K562 (cell line): ENCODE data around the gene CTPS2. TPM values are rescaled to one million over a fixed set of nuclear protein-coding genes. Genes with fewer than 3 reads are reported as not detected.

Source experiments
- BRCA1 ChIP-seq, 2 experiments: fragments of 450-650 bp in 1 of 2; sonication (generic) in 1 of 2; formaldehyde crosslinking in 1 of 2; IDR thresholded peaks; 2 replicates each; pipeline versions ENCODE4 v1.5.0 to v1.6.1; 2017 to 2020; ENCODE audit warnings: mild to moderate bottlenecking in 1 of 2, missing genetic modification reagents in 1 of 2
- CBX2 ChIP-seq: fragments of 200-600 bp; sonication (generic); IDR thresholded peaks from one replicate; pipeline ENCODE4 v1.6.1; 2012; ENCODE audit warnings: mild to moderate bottlenecking, low read length, inconsistent platforms; ENCODE audit not compliant: insufficient read depth, poor library complexity, severe bottlenecking
- DNMT1 ChIP-seq: fragments of 450-650 bp; IDR thresholded peaks from 2 replicates; pipeline ENCODE4 v1.6.1; 2016; ENCODE audit warnings: antibody characterized with exemption, mild to moderate bottlenecking
- HES1 ChIP-seq: fragments of 450-650 bp; IDR thresholded peaks from 2 replicates; pipeline ENCODE4 v1.6.1; 2016; ENCODE audit warnings: low read depth, mild to moderate bottlenecking, moderate library complexity
- HNRNPH1 ChIP-seq: fragments of 200-400 bp; formaldehyde crosslinking; optimal IDR thresholded peaks from 2 replicates; pipeline ENCODE3; 2017; ENCODE audit warnings: low read depth, mild to moderate bottlenecking, low read length, moderate library complexity
- KDM4B ChIP-seq, 2 experiments: fragments of 450-650 bp in 1 of 2; sonication (generic) in 1 of 2; IDR thresholded peaks; 2 replicates each; pipeline ENCODE4 v1.6.1; 2016 to 2017; ENCODE audit warnings: borderline replicate concordance in 2 of 2, antibody characterized with exemption in 1 of 2, low read depth in 1 of 2, mild to moderate bottlenecking in 1 of 2
- MAFF ChIP-seq: IDR thresholded peaks from 2 replicates; pipeline ENCODE4 v1.6.1; 2012; ENCODE audit warnings: low read length, improper control_type of control experiment
- MEIS2 ChIP-seq: fragments of 450-650 bp; IDR thresholded peaks from 2 replicates; pipeline ENCODE4 v1.6.1; 2014; ENCODE audit warnings: mild to moderate bottlenecking; ENCODE audit not compliant: partially characterized antibody
- MNT ChIP-seq, 2 experiments: fragments of 450-650 bp; conservative IDR thresholded peaks; 2 replicates each; pipeline ENCODE4 v1.6.1; 2017; ENCODE audit warnings: mild to moderate bottlenecking in 2 of 2, moderate library complexity in 2 of 2
- NFRKB ChIP-seq: fragments of 450-650 bp; IDR thresholded peaks from 2 replicates; pipeline ENCODE4 v1.6.1; 2016; ENCODE audit warnings: low read depth
- PURB ChIP-seq: sonication (generic); formaldehyde crosslinking; IDR thresholded peaks from 2 replicates; pipeline ENCODE4 v1.9.0; 2021; ENCODE audit warnings: low read depth, mild to moderate bottlenecking, missing genetic modification reagents
- RBM17 ChIP-seq: fragments of 200-400 bp; formaldehyde crosslinking; IDR thresholded peaks from 2 replicates; pipeline ENCODE4 v1.6.1; 2017; ENCODE audit warnings: low read depth, mild to moderate bottlenecking, low read length, borderline replicate concordance
- SMAD4 ChIP-seq: fragments of 250-450 bp; sonication (Bioruptor Pico); conservative IDR thresholded peaks from 2 replicates; pipeline ENCODE4 v1.8.0; 2021; ENCODE audit warnings: inconsistent platforms, mild to moderate bottlenecking, moderate library complexity
- TOE1 ChIP-seq, 2 experiments: fragments of 450-650 bp in 1 of 2; sonication (generic) in 1 of 2; formaldehyde crosslinking in 1 of 2; IDR thresholded peaks; 2 replicates each; pipeline versions ENCODE4 v1.7.1 to v1.8.0; 2016 to 2022; ENCODE audit warnings: borderline replicate concordance in 2 of 2, mild to moderate bottlenecking in 2 of 2, antibody characterized with exemption in 1 of 2, inconsistent platforms in 1 of 2, low read depth in 1 of 2, missing genetic modification reagents in 1 of 2, moderate library complexity in 1 of 2
- ZBTB7A ChIP-seq: IDR thresholded peaks from 2 replicates; pipeline ENCODE4 v1.6.1; 2011; ENCODE audit warnings: low read depth, mild to moderate bottlenecking, low read length, moderate library complexity, borderline replicate concordance; ENCODE audit not compliant: control insufficient read depth
- ZC3H11A ChIP-seq: IDR thresholded peaks from 2 replicates; pipeline ENCODE4 v1.6.1; 2012; ENCODE audit warnings: low read depth, low read length, improper control_type of control experiment
- ZKSCAN8 ChIP-seq: fragments of 200-800 bp; sonication (Bioruptor generic); IDR thresholded peaks from 2 replicates; pipeline ENCODE4 v1.6.1; 2016; ENCODE audit warnings: missing genetic modification characterization, missing compliant biosample characterization
- ZNF253 ChIP-seq: fragments of 250-450 bp; sonication (Bioruptor Pico); conservative IDR thresholded peaks from 2 replicates; pipeline ENCODE4 v1.6.1; 2021; ENCODE audit warnings: mild to moderate bottlenecking
- ZNF280B ChIP-seq: fragments of 250-450 bp; sonication (Bioruptor Pico); IDR thresholded peaks from 2 replicates; pipeline ENCODE4 v1.5.1; 2021; ENCODE audit warnings: mild to moderate bottlenecking
- ZNF311 ChIP-seq: fragments of 250-450 bp; sonication (Bioruptor Pico); IDR thresholded peaks from 2 replicates; pipeline ENCODE4 v1.4.0; 2020; ENCODE audit warnings: mild to moderate bottlenecking, moderate library complexity
- polyA plus RNA-seq, 8 experiments: library from polyadenylated mRNA; depleted of rRNA in 4 of 8; stranded (reverse) in 5 of 8; unstranded in 3 of 8; fragments of >200 nt; fragmentation: Nextera tagmentation in 2 of 8; fragmentation: Illumina TruSeq in 1 of 8; extraction: Ambion mirVana in 2 of 8; extraction: Trizol in 1 of 8; gene quantifications; 2 replicates each; pipeline versions ENCODE4 v1.2.1 to v1.2.3, GENCODE V29; 2011 to 2014; ENCODE audit warnings: inconsistent platforms in 1 of 8, missing spikeins in 1 of 8
- total RNA-seq, 7 experiments: library from RNA; depleted of rRNA in 6 of 7; stranded (reverse); fragments of >200 nt in 6 of 7; fragmentation: Illumina TruSeq in 2 of 7; extraction: Trizol in 2 of 7; gene quantifications; 2 replicates each; pipeline versions ENCODE4 v1.2.1 to v1.2.3, GENCODE V29; 2011 to 2021; ENCODE audit warnings: low replicate concordance in 1 of 7
- TF ChIP-seq, protein P1 (sequence below): fragments of 450-650 bp; IDR thresholded peaks from 2 replicates; pipeline ENCODE4 v1.6.1; 2016; ENCODE audit warnings: mild to moderate bottlenecking

The CTPS2 gene
- total and polyA plus RNA-seq, 9 of the 15 experiments (the other 6 are each of a cell fraction or from before 2014, with no cell fraction given) = 5.4 to 19.5 (median 14.1) TPM

DNA sequence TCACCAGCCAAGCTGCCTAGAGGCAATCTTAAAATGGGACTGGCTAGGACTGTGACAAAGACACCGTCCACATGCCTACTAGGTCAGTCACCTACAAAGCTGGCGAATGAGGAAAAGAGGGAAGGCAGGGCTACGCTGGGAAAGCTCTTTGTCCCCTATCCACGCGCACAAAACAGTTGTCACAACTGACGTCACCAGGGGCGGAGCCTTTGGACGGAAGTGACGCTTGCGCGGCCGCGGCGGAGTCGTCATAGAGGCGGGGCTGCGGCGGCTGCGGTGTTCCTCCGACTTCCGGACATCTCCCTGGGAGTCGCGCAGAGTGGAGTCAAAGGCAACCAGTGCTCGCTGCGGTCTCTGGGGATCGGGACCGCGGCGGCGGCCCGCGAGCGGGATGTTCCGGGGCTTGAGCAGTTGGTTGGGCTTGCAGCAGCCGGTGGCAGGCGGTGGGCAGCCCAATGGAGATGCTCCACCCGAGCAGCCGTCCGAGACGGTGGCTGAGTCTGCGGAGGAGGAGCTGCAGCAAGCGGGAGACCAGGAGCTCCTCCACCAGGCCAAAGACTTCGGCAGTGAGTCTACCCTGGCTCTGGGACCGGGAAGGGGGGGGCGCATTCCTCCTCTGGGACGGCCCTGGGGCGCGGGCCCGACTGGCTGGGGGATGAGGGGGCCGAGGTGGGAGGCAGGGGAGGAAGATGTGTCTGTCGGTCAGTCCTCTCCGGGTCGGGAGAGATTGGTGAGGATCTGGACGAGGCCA lies 7.0 kb upstream of the CTPS2 start, which contains the start of gene SYAP1 (continued):
- TF ChIP-seq SMAD4 (CRISPR knock-in tag) (0 out of 2 replicates have a peak, but pooled peaks have one; percentile 54), BRCA1 (IDR thresholded peaks at IDR 0.05) (no peak), BRCA1 (CRISPR knock-in tag; IDR thresholded peaks at IDR 0.05) (no peak), CBX2 (no peak), PURB (CRISPR knock-in tag) (no peak), ZBTB7A (no peak), MEIS2 (peak; percentile 41), KDM4B (IDR thresholded peaks at IDR 0.05; ENCODE audit: borderline replicate concordance in 2 of 2, low read depth in 1 of 2) (no peak), ZC3H11A (no peak), ZNF280B (CRISPR knock-in tag) (no peak), TOE1 (IDR thresholded peaks at IDR 0.05; ENCODE audit: borderline replicate concordance) (no peak), TOE1 (CRISPR knock-in tag; IDR thresholded peaks at IDR 0.05; ENCODE audit: borderline replicate concordance, low read depth) (no peak), RBM17 (no peak), HES1 (no peak), ZNF253 (CRISPR knock-in tag) (no peak), NFRKB (peak; percentile 11; the same call in 1 of the 2 replicates), MNT (conservative IDR thresholded peaks at IDR 0.05) (peak; percentile 71 to 87; a peak in 3 of 4 replicates), ZNF311 (CRISPR knock-in tag) (no peak), MAFF (no peak), DNMT1 (no peak), HNRNPH1 (no peak), ZKSCAN8 (CRISPR knock-in tag) (no peak)
- TF ChIP-seq, protein P1, sequence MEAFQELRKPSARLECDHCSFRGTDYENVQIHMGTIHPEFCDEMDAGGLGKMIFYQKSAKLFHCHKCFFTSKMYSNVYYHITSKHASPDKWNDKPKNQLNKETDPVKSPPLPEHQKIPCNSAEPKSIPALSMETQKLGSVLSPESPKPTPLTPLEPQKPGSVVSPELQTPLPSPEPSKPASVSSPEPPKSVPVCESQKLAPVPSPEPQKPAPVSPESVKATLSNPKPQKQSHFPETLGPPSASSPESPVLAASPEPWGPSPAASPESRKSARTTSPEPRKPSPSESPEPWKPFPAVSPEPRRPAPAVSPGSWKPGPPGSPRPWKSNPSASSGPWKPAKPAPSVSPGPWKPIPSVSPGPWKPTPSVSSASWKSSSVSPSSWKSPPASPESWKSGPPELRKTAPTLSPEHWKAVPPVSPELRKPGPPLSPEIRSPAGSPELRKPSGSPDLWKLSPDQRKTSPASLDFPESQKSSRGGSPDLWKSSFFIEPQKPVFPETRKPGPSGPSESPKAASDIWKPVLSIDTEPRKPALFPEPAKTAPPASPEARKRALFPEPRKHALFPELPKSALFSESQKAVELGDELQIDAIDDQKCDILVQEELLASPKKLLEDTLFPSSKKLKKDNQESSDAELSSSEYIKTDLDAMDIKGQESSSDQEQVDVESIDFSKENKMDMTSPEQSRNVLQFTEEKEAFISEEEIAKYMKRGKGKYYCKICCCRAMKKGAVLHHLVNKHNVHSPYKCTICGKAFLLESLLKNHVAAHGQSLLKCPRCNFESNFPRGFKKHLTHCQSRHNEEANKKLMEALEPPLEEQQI = no peak
